Dermis blood vessel endothelial cell (primary cell): ENCODE data around the gene PRKAA1. TPM values are rescaled to one million over a fixed set of nuclear protein-coding genes. Genes with fewer than 3 reads are reported as not detected.
"Not testable (repeated sequence)": the region's sequence is repeated elsewhere in the genome, so short reads cannot be mapped to it uniquely, and the experiment has no call there.

ENCODE experiments used
- DNase-seq: peaks from one replicate; pipeline ENCODE4 v3.0.0; 2010
- total RNA-seq: library from RNA; depleted of rRNA; stranded (reverse); fragments of >200 nt; gene quantifications from 2 replicates; pipeline ENCODE4 v1.2.3, GENCODE V29; 2014

The PRKAA1 gene
- total RNA-seq, 1 donor from 2014 or later: 123 TPM

- no peak for DNase-seq
Measured at GRCh38 chr5:40720069-40720468, 78.1 kb downstream of the PRKAA1 start.

GRCh38 chr5:40717281-40717680 lies 80.9 kb downstream of the PRKAA1 start:
- DNase-seq: no peak

GRCh38 chr5:40716590-40716989 lies 81.6 kb downstream of the PRKAA1 start:
- DNase-seq: no peak

- DNase-seq: peak; percentile 61
Measured at GRCh38 chr5:40716000-40716399, 82.2 kb downstream of the PRKAA1 start.

GRCh38 chr5:40714001-40714400 lies 84.2 kb downstream of the PRKAA1 start:
- DNase-seq: no peak

- not testable (repeated sequence) for DNase-seq
Measured at GRCh38 chr5:40710575-40710974, 87.6 kb downstream of the PRKAA1 start.

Other genes with a start within 250 kb of the PRKAA1 start
- gene PTGER4, start 118.5 kb downstream of the PRKAA1 start, total RNA-seq: 12.3 and 23.5 TPM in 2 replicates
- 19.5 and 20.3 TPM in 2 replicates for gene TTC33, start 42.4 kb downstream of the PRKAA1 start, total RNA-seq
- gene RPL37, start 36.8 kb upstream of the PRKAA1 start, total RNA-seq: 394 and 634 TPM in 2 replicates
- gene CARD6, start 43.0 kb upstream of the PRKAA1 start, total RNA-seq: 39.6 and 44.6 TPM in 2 replicates
- gene C7, start 111.1 kb upstream of the PRKAA1 start, total RNA-seq: under 0.01 and 0.28 TPM in 2 replicates